GM21390 (cell line): ENCODE measurements around the gene GUCY2C.

Experiments
- ATAC-seq: cut with Tn5 transposase; IDR thresholded peaks from one replicate; pipeline ENCODE4 v1.9.1; 2021; ENCODE audit not compliant: unreplicated experiment

The GUCY2C gene

DNA sequence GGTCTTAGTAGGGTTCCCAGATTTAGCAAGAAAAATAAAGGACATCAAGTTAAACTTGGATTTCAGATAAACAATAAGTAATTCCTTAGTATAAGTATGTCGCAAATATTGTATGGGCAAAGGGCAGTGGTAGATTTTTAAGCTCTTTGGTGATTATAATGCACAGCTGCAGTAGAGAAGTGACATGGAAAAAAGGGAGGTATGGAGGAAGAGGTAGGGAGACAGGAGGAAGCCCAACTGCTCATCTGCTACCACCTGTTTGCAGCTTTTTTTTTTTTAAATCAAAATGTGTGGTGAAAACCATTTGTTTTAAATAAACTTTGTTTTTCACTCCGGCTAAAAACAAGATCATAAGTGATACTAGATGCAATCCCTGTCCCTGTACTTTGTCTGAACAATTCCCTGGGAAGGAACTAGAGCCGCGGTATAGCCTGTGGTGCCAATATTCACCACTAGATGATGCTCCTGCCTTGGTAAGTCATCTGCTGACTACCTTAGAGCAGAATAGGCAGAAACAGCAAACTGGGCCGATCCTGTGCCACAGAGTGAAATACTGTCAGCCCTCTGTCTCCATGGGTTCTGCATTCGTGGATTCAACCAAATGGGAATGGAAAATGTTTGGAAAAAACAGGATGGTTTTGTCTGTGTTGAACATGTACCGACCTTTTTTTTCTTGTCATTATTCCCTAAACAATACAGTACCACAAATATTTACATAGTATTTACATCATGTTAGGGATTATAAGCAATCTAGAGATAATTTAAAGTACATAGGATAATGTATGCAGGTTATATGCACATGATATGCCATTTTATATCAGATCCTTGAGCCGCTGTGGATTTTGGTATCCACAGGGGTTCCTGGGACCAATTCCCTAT, 66.3 kb downstream of the GUCY2C start:
- ATAC-seq: peak; percentile 97

DNA sequence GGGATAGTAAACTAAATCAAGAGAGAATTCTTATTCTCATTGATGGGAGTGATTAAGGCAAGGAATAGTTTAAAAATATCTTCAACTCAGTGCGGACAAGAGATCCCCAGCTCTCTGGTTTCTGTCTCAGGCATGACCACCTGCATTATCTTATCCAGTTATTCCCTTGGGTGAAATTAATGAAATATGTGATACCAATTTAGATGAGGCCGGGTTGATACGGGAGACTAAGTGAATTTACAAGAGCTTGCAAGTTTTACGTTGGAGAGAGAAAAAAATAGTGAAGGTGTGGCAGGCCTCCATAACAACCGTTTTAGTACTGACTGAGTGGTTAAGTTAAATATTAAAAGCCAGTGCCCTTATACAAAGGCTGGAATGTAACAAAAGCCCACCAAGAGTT, 67.6 kb downstream of the GUCY2C start:
- no peak for ATAC-seq

DNA sequence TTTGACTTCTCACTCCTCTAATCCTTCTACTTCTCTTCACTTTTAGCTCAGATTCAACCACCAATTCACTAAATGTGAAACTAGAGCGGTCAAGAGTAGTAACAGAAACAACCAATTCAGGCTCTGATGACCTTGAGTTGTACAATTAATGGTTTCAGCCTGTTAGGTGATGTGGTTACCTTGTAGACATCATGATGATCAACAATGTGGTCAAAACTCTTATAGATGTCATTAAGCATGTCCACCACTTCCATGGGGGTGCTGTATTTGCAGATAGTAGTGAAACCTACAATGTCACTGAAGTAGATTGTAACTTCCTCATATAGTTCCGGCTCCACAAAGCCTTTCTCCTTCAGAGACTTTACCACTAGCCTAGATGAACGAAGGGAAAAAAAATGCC, 74.6 kb downstream of the GUCY2C start:
- peak; percentile 73 for ATAC-seq

- peak; percentile 62 for ATAC-seq
Observed at GRCh38 chr12:14619741-14620501, 76.5 kb downstream of the GUCY2C start.

GRCh38 chr12:14618983-14619382, 77.4 kb downstream of the GUCY2C start:
- no peak for ATAC-seq

DNA sequence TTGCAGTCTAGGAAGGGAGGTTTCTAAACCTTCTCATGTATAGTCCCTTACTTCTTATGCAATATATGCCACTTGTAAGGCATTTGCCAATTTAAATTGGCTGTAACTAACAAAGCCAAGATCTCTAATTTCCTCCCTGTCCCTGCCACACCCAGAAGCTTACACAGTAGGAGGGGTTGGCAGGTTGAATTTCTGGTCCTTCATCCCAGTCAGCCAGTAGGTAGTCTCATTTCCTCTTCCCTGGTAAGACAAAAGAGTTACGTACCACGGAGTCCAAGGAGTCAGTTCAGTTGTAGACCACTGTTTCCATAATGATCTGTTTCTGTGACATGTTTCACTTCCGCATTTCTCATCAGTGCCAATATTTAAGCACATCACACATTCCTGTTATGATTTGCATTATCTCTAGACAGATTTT, 81.7 kb downstream of the GUCY2C start:
- peak; percentile 45 for ATAC-seq

DNA sequence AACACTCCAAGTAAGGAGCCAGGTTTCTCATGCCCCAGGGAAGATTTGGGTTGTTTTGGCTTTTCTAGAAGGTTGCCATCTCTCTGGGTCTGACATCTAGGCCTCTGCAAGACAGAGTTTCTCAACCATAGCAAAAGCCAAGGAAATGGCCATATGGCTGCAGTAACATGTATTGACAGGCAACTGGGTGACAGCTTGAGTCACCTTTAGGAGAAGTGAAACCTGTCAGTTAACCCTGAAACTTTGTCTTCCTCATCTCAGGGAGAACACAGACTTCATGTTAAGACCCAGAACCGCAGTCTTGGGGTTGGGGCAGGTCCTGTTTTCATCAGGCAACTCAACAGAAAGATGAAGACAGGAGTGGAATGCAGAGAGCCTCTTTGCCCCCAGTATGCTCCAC, 82.7 kb downstream of the GUCY2C start:
- peak; percentile 97 for ATAC-seq

DNA sequence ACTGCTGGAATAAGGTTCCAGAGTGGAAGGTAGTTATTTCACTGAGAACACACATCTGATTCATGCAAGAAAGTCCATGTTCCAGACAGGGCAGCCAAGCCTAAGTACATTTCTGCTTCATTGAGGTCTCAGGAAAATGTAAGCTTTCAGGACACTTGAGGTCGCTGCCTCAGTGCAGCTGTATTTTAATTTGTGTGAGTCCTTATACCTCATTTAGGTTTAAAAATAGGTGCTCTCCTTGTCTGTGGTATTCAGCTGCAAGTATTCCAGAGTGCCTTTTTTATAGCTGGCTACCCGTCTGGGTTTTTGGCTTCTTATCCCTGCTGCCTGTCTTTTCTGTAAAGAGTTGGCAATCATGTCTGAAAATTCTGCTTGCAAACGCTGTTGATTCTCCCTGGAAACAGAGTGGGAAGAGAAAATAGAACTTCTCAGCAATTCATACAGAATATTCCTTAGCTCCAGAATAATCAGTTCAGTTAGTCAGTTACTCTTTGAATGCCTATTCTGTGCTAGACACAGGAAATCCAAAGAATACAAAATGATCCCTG, 83.4 kb downstream of the GUCY2C start:
- no peak for ATAC-seq

- no peak for ATAC-seq
Observed at GRCh38 chr12:14612250-14612649, 84.1 kb downstream of the GUCY2C start.

DNA sequence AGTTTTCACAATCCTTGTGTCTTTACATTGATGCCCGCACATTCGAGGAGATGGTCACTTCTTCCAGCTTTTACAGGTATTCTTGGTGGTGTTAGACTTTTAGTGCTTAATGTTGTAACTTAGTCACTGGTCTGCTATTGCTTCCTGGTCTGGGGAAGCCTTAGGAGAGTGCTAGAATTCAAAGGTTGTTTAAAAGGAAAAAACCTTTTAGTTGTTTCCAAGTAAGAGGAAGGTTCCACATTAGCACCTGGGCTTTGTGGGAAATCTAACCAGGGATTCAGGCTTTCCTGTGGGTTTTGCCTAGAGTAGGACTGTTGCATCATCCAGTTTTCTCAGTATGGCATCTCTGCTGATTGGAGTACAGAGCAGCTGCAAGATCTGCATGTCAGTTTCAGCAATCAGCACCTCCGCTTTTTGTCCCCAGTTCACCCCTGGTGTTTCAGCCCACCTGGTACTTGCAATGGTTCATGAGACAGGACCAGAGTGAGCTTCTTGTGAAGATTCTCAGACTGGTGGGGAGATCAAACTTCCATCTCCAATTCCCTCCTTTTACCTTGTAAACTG, 84.7 kb downstream of the GUCY2C start:
- no peak for ATAC-seq

- ATAC-seq: no peak
Observed at GRCh38 chr12:14607568-14607967, 88.8 kb downstream of the GUCY2C start.

GRCh38 chr12:14605401-14605989, 90.9 kb downstream of the GUCY2C start:
- no peak for ATAC-seq

- no peak for ATAC-seq
Observed at GRCh38 chr12:14601692-14602478, 94.5 kb downstream of the GUCY2C start.

- no peak for ATAC-seq
Observed at GRCh38 chr12:14597480-14597879, 98.9 kb downstream of the GUCY2C start.

DNA sequence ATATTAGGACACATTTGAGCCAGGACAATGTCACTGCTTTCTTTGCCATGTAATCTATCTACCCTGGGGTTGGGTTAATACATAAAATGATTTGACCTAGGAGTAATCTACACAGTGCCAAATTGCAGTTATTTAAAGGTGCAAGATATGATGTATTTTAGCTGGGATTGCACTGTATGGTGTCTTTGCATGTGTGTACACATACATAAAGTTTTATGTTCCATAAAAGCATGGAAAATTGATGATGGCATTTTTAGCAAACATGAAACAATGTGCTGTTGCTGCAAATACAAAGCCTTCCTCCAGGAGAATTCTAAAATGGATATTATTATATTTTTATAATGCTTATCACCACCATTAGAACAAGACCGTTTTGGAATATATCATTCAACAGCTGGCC, 104.7 kb downstream of the GUCY2C start:
- ATAC-seq: no peak

DNA sequence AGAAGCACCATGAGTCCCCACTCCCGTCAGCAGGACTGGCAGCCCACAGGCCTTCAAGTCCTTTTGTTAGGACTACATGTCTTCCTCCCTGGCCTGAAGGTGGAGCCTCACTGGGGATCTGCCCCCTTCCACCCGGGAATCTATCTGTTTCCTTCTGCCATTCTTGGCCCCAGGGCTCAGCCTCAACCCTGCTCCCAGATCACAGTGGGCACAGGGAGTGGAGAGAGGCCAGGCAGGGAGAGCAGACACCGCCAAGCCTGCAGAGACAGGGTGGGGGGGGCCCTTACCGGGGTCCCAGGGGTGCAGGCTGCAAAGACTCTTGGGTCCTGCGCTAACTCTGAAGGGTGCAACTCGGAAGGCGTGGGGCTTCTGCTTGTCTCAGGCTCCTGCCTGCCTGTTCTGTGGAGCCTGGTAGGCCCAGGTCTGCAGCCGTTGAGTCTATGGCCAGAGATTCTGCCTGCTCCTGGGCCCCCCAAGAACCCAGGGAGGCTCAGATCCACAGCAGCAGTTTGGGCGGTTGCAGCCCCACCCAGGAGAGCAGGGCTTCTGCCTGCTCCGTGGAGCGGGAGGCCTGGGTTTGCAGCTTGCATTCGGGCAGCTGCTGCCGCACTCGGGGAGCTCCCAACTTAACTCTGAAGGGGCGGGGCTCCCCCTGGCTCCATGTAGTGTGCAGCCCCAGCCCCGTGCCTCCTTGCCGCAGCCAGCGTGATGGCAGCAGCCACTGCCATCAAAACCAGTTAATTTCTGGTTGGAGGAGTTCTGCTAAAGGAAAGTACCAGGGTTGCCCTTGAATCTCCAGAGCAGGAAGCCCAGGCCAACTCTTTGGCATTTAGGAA, 107.0 kb downstream of the GUCY2C start:
- ATAC-seq: no peak

GRCh38 chr12:14588571-14588970, 107.8 kb downstream of the GUCY2C start:
- ATAC-seq: no peak

- no peak for ATAC-seq
Observed at GRCh38 chr12:14578646-14579045, 117.8 kb downstream of the GUCY2C start.

GRCh38 chr12:14577344-14577743, 119.1 kb downstream of the GUCY2C start:
- ATAC-seq: peak; percentile 82
